ENCODE measurements around the gene SH3RF3.

Gene SH3RF3

DNA sequence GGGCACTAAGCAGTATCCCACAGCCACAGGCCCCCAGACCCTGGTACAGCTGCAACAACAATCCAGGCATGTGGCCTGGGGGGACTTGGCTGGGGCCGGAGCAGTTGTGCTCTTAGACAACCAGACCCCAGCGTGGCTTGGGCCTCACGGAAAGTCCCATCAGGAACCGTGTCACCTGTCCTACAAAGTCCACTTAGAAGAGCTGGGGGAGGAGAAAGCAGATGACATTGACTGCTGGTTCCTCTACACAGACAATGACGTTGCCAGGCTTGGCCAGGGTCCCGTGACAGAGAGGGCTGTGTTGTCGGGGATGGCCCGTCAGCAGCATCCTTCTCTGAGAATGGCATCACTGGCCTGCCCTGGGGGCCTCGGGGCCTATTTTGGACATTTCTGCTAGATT lies 360.3 kb downstream of the SH3RF3 start:
- Histone ChIP-seq H2BK5ac (ENCODE audit: low read length) (no peak overlapping the region), H4K8ac (ENCODE audit: low read depth, low read length) (no peak overlapping the region), H3K79me2 (ENCODE audit: control insufficient read depth, insufficient read depth, low read length) (no peaks in the 10 kb centered on the region), H4K5ac (ENCODE audit: low read length) (no peak overlapping the region), H3K36me3 (ENCODE audit: control insufficient read depth, insufficient read depth, low read length) (no peaks in the 10 kb centered on the region), H3K4me2 (ENCODE audit: low read length) (no peak overlapping the region), H2AK5ac (ENCODE audit: low read length) (no peak overlapping the region), H3K23ac (ENCODE audit: low read length) (no peak overlapping the region), H2BK15ac (replicated peaks; ENCODE audit: low read depth) (no peak overlapping the region), H3K4ac (ENCODE audit: low read depth, low read length) (no peak overlapping the region), H3K9ac (ENCODE audit: low read length) (no peak overlapping the region), H3K18ac (ENCODE audit: low read length) (no peak overlapping the region), H3K4me1 (ENCODE audit: control insufficient read depth, low read depth, low read length) (no peaks in the 10 kb centered on the region), H3K56ac (ENCODE audit: low read length) (no peak overlapping the region), H2BK120ac (ENCODE audit: low read depth, low read length) (no peak overlapping the region), H3K4me3 (ENCODE audit: low read length) (no peak overlapping the region), H3K27ac (ENCODE audit: low read depth, low read length) (no peak overlapping the region), H3K27me3 (ENCODE audit: insufficient read depth, low read length, poor library complexity) (no peaks in the 10 kb centered on the region), H3K79me1 (ENCODE audit: low read length) (no peaks in the 10 kb centered on the region)
- DNase-seq, result no peak
- WGBS (ENCODE audit: extremely low coverage, insufficient coverage, low lambda C conversion rate), result no CpG with 5 or more reads among the region's 9 CpGs

DNA sequence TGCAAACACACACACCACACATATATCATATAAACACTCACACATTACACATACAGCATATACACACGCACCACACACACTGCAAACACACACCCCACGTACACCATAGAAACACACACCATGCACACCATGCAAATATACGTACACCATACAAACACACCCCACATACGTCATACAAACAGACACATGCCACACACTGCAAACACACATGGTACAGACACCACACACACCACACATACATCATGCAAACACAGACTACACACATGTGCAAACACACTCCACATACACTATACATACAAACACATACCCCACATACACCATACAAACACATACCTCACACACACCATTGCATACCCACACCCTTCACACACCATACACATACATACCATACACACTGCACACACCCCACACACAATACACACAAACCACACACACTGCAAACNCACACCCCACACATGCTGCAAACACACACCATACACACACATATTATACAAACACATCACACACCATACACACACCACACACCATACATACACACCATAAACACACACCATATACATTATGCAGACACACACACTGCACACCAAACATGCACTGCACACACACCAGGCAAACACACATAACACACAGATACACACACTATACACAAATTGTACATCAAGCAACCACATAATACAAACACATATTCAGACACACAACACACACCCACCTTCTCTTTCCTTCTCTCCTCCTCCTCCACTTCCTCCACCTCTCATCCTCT lies 364.4 kb downstream of the SH3RF3 start:
- H3K79me2 ChIP-seq (ENCODE audit: control insufficient read depth, insufficient read depth, low read length), result no peaks in the 10 kb centered on the region
- no peak overlapping the region for H2BK15ac ChIP-seq (replicated peaks; ENCODE audit: low read depth)
- no peak overlapping the region for H3K18ac ChIP-seq (ENCODE audit: low read length)
- H2AK5ac ChIP-seq (ENCODE audit: low read length), result no peak overlapping the region
- H2BK120ac ChIP-seq (ENCODE audit: low read depth, low read length), result no peak overlapping the region
- H3K79me1 ChIP-seq (ENCODE audit: low read length), result no peaks in the 10 kb centered on the region
- no peak overlapping the region for H3K9ac ChIP-seq (ENCODE audit: low read length)
- no peak overlapping the region for H4K5ac ChIP-seq (ENCODE audit: low read length)
- no peak overlapping the region for H2BK5ac ChIP-seq (ENCODE audit: low read length)
- H3K27me3 ChIP-seq (ENCODE audit: insufficient read depth, low read length, poor library complexity), result no peaks in the 10 kb centered on the region
- H3K56ac ChIP-seq (ENCODE audit: low read length), result no peak overlapping the region
- no peaks in the 10 kb centered on the region for H3K36me3 ChIP-seq (ENCODE audit: control insufficient read depth, insufficient read depth, low read length)
- H3K4me1 ChIP-seq (ENCODE audit: control insufficient read depth, low read depth, low read length), result no peaks in the 10 kb centered on the region
- H3K4me2 ChIP-seq (ENCODE audit: low read length), result no peak overlapping the region
- no peak overlapping the region for H3K23ac ChIP-seq (ENCODE audit: low read length)
- 100% methylated on average over 4 of the region's 4 CpGs for WGBS (ENCODE audit: extremely low coverage, insufficient coverage, low lambda C conversion rate)
- H4K8ac ChIP-seq (ENCODE audit: low read depth, low read length), result no peak overlapping the region
- H3K4ac ChIP-seq (ENCODE audit: low read depth, low read length), result no peak overlapping the region
- DNase-seq, result no peak
- no peak overlapping the region for H3K27ac ChIP-seq (ENCODE audit: low read depth, low read length)
- no peak overlapping the region for H3K4me3 ChIP-seq (ENCODE audit: low read length)

DNA sequence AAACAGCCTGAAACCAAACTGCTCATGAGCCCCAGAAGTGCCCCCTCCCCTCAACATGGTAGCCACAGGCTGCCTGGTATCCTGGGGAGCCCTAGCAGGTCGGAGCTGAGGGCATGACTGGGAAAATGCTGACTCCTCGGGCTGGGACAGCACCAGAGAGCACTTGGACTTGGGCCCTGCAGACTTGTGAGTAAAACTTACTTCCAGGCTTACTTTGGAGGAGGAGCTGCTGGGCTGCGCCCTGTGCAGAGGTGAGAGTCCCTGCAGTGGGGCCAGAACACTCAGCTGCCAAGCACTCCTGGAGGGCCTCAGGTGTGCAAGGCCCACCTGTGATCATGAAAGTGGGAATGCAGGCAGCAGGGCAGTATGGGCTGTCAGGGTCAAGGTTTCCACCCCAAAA lies 365.3 kb downstream of the SH3RF3 start:
- no peaks in the 10 kb centered on the region for H3K27me3 ChIP-seq (ENCODE audit: insufficient read depth, low read length, poor library complexity)
- H2BK5ac ChIP-seq (ENCODE audit: low read length), result no peak overlapping the region
- no peaks in the 10 kb centered on the region for H3K79me1 ChIP-seq (ENCODE audit: low read length)
- H3K4me1 ChIP-seq (ENCODE audit: control insufficient read depth, low read depth, low read length), result no peaks in the 10 kb centered on the region
- H3K56ac ChIP-seq (ENCODE audit: low read length), result no peak overlapping the region
- H3K27ac ChIP-seq (ENCODE audit: low read depth, low read length), result no peak overlapping the region
- H3K79me2 ChIP-seq (ENCODE audit: control insufficient read depth, insufficient read depth, low read length), result no peaks in the 10 kb centered on the region
- no peak overlapping the region for H2AK5ac ChIP-seq (ENCODE audit: low read length)
- no peak overlapping the region for H3K18ac ChIP-seq (ENCODE audit: low read length)
- no peak overlapping the region for H3K4me2 ChIP-seq (ENCODE audit: low read length)
- no peak overlapping the region for H4K8ac ChIP-seq (ENCODE audit: low read depth, low read length)
- WGBS (ENCODE audit: extremely low coverage, insufficient coverage, low lambda C conversion rate), result no CpG with 5 or more reads among the region's 3 CpGs
- no peak overlapping the region for H3K4ac ChIP-seq (ENCODE audit: low read depth, low read length)
- no peak overlapping the region for H2BK15ac ChIP-seq (replicated peaks; ENCODE audit: low read depth)
- no peak overlapping the region for H3K4me3 ChIP-seq (ENCODE audit: low read length)
- H3K36me3 ChIP-seq (ENCODE audit: control insufficient read depth, insufficient read depth, low read length), result no peaks in the 10 kb centered on the region
- no peak overlapping the region for H3K9ac ChIP-seq (ENCODE audit: low read length)
- no peak overlapping the region for H2BK120ac ChIP-seq (ENCODE audit: low read depth, low read length)
- no peak for DNase-seq
- H3K23ac ChIP-seq (ENCODE audit: low read length), result no peak overlapping the region
- no peak overlapping the region for H4K5ac ChIP-seq (ENCODE audit: low read length)

DNA sequence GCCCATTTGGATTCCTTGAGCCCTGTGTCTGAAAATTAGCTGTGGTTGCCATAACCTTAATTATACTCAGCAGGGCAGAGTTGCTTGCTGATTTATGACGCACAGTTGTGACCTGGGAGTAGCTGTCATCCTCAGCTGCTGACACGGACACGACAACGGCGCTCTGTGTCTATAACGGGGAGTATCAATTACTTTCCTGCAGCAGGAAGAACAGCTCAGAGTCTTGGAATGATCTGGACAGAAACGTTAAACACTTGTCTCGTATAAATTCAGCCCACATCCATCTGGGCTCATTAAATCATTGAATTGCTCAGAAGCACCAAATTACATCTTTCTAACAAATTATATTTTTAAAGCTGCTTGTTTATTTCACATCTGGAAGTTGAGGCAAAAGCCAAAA lies 368.5 kb downstream of the SH3RF3 start:
- Histone ChIP-seq H3K4me2 (ENCODE audit: low read length) (no peak overlapping the region), H3K36me3 (ENCODE audit: control insufficient read depth, insufficient read depth, low read length) (no peaks in the 10 kb centered on the region), H3K18ac (ENCODE audit: low read length) (no peak overlapping the region), H3K9ac (ENCODE audit: low read length) (no peak overlapping the region), H3K4me1 (ENCODE audit: control insufficient read depth, low read depth, low read length) (no peaks in the 10 kb centered on the region), H3K79me1 (ENCODE audit: low read length) (no peaks in the 10 kb centered on the region), H2BK15ac (replicated peaks; ENCODE audit: low read depth) (no peak overlapping the region), H3K27me3 (ENCODE audit: insufficient read depth, low read length, poor library complexity) (no peaks in the 10 kb centered on the region), H3K4ac (ENCODE audit: low read depth, low read length) (no peak overlapping the region), H3K27ac (ENCODE audit: low read depth, low read length) (no peak overlapping the region), H3K56ac (ENCODE audit: low read length) (no peak overlapping the region), H2BK120ac (ENCODE audit: low read depth, low read length) (no peak overlapping the region), H2AK5ac (ENCODE audit: low read length) (no peak overlapping the region), H4K5ac (ENCODE audit: low read length) (no peak overlapping the region), H3K4me3 (ENCODE audit: low read length) (no peak overlapping the region), H3K79me2 (ENCODE audit: control insufficient read depth, insufficient read depth, low read length) (no peaks in the 10 kb centered on the region), H2BK5ac (ENCODE audit: low read length) (no peak overlapping the region), H4K8ac (ENCODE audit: low read depth, low read length) (no peak overlapping the region), H3K23ac (ENCODE audit: low read length) (no peak overlapping the region)
- DNase-seq, result no peak
- WGBS (ENCODE audit: extremely low coverage, insufficient coverage, low lambda C conversion rate), result no CpG with 5 or more reads among the region's 8 CpGs

DNA sequence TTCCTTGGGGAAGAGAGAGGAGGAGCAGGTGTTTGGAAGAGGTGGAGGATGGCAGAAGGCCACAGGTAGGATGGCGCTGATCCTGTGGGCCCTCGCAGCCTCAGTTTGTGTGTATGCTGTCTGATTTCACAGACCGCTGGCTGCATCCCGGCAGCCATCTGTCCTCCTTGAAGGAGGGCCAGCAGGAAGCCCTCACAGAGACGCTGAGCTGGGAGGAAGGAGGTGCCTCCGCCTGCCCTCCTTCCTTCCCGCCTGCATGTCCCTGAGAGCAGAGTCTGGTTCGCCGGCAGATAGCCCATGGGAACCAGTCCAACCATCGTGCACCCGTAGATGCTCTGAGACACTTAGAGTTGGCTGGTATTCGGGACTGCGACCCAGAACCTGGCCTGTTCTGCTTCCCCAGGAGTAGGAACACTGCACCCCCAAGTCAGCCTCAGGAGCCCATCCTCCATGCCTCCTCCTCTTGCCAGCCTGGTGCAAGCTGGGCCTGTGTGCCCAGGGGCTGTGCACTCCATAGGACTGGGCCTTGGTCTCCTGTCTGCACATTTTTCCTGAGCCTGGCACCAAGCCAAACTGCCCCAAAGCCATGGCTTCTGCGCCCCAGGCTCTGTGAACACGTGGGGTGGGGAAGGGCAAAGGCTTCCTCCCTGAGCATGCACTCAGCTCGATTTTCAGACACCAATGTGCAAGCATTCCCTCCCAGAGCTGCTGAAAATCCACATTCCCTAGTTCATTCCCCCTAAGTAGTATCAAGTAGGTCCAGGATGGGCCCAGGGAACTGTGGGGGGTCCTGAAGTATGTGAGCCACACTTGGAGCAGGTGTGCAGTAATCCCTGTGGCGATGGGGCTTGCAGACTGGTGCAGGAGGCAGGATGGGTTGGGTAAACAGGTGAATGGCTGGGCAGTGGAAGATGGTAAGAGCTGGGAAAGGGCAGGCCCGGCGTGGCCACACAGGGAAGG lies 369.2 kb downstream of the SH3RF3 start:
- Histone ChIP-seq H2BK120ac (ENCODE audit: low read depth, low read length) (no peak overlapping the region), H3K23ac (ENCODE audit: low read length) (no peak overlapping the region), H2BK5ac (ENCODE audit: low read length) (no peak overlapping the region), H3K36me3 (ENCODE audit: control insufficient read depth, insufficient read depth, low read length) (no peaks in the 10 kb centered on the region), H3K9ac (ENCODE audit: low read length) (no peak overlapping the region), H3K79me1 (ENCODE audit: low read length) (no peaks in the 10 kb centered on the region), H3K4me2 (ENCODE audit: low read length) (no peak overlapping the region), H3K4me1 (ENCODE audit: control insufficient read depth, low read depth, low read length) (no peaks in the 10 kb centered on the region), H2BK15ac (replicated peaks; ENCODE audit: low read depth) (no peak overlapping the region), H3K56ac (ENCODE audit: low read length) (no peak overlapping the region), H3K18ac (ENCODE audit: low read length) (no peak overlapping the region), H3K4me3 (ENCODE audit: low read length) (no peak overlapping the region), H4K5ac (ENCODE audit: low read length) (no peak overlapping the region), H2AK5ac (ENCODE audit: low read length) (no peak overlapping the region), H4K8ac (ENCODE audit: low read depth, low read length) (no peak overlapping the region), H3K4ac (ENCODE audit: low read depth, low read length) (no peak overlapping the region), H3K27ac (ENCODE audit: low read depth, low read length) (no peak overlapping the region), H3K79me2 (ENCODE audit: control insufficient read depth, insufficient read depth, low read length) (no peaks in the 10 kb centered on the region), H3K27me3 (ENCODE audit: insufficient read depth, low read length, poor library complexity) (no peaks in the 10 kb centered on the region)
- no CpG with 5 or more reads among the region's 19 CpGs for WGBS (ENCODE audit: extremely low coverage, insufficient coverage, low lambda C conversion rate)
- DNase-seq, result no peak

Data from mesendoderm (in vitro differentiated cells).